Ovary (tissue), 3 donors: ENCODE results near the gene GSG1.

Experiments
- EP300 ChIP-seq: sonication (generic); formaldehyde crosslinking; IDR thresholded peaks from one replicate; pipeline ENCODE4 v1.6.1; 2017; ENCODE audit warnings: antibody characterized with exemption
- POLR2A ChIP-seq: fragments of 450-650 bp; IDR thresholded peaks from one replicate; pipeline ENCODE4 v1.6.1; 2017; ENCODE audit warnings: antibody characterized with exemption, mild to moderate bottlenecking, moderate library complexity
- TF ChIP-seq, protein P1 (sequence below), 3 donors: fragments of 450-650 bp in 2 of 3; fragments of 200-600 bp in 1 of 3; IDR thresholded peaks; one replicate each; pipeline versions ENCODE4 v1.5.1 to v1.8.0; 2016 to 2022; ENCODE audit warnings: antibody characterized with exemption in 3 of 3, mild to moderate bottlenecking in 1 of 3
- donor health status: DM: no; HTN: no; CAD: no.

DNA sequence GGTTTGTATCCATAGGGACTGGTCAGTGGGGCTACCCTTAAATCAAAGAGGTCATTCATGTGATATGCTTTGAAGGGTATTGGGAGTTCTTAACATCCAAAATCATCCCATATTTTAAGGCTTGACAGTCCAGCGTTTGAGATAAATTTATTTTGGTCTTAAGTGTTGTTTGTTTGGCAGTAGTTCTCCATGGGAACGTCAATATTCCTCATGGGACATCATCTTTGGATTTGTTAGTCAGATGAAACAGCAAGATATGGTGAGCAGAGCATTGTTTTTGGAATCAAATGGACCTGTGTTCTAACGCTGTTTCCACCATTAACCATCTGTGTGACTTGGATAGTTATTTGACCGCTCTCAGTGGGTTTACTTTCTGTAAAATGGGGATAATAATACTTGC is 45.9 kb upstream of the GSG1 start:
- TF ChIP-seq, protein P1, sequence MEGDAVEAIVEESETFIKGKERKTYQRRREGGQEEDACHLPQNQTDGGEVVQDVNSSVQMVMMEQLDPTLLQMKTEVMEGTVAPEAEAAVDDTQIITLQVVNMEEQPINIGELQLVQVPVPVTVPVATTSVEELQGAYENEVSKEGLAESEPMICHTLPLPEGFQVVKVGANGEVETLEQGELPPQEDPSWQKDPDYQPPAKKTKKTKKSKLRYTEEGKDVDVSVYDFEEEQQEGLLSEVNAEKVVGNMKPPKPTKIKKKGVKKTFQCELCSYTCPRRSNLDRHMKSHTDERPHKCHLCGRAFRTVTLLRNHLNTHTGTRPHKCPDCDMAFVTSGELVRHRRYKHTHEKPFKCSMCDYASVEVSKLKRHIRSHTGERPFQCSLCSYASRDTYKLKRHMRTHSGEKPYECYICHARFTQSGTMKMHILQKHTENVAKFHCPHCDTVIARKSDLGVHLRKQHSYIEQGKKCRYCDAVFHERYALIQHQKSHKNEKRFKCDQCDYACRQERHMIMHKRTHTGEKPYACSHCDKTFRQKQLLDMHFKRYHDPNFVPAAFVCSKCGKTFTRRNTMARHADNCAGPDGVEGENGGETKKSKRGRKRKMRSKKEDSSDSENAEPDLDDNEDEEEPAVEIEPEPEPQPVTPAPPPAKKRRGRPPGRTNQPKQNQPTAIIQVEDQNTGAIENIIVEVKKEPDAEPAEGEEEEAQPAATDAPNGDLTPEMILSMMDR (IDR thresholded peaks at IDR 0.05), result no peak
- TF ChIP-seq POLR2A (no peak), EP300 (no peak)
